OCI-M2 (cell line): Measurements from ENCODE around the gene GANC.

Experiments used
- DNase-seq: peaks from one replicate; lab custom pipeline; 2025; ENCODE audit not compliant: unreplicated experiment; lab: John Stamatoyannopoulos, UW

Gene GANC

DNA sequence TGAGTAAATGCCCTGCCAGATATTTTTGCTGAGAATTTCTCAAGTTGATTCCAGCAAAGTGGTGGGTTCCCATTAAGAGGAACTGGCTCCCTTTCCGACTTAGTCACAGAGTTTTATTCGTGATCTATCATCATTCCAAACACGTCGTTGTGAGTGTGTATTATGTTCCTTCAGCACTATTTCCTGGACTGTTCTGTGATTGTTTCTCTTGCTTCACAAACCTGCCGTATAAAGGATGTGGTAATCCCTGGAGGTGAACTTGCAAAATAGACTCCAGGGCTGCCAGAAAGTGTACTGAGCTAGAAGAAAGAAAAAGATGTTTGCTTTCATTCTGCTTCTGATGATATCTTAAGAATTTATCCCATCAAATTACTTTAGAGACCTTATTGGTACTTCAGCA lies 71.8 kb downstream of the GANC start:
- DNase-seq: no peak

- DNase-seq: no peak
Observed at GRCh38 chr15:42345504-42345903, 72.5 kb downstream of the GANC start.

DNA sequence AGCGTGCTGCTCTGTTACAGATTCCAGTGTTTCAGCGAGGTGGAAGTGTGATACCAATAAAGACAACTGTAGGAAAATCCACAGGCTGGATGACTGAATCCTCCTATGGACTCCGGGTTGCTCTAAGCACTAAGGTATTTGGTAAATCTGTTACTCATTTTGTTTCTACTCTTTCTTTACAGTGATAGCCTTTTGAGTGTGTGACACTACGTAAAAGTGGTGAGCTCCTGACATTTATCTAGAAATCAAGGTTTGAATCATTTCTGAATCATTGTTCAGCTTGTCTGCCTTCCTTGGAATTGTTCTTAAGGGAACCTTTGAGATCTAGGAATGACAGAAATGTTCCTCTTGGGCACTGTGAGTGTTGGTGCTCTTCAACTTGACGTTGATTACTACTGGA lies 75.1 kb downstream of the GANC start:
- no peak for DNase-seq

- DNase-seq: no peak
Observed at GRCh38 chr15:42349186-42349585, 76.2 kb downstream of the GANC start.

- DNase-seq: no peak
Observed at GRCh38 chr15:42352401-42352800, 79.4 kb downstream of the GANC start.

- no peak for DNase-seq
Observed at GRCh38 chr15:42353061-42353460, 80.1 kb downstream of the GANC start.

- DNase-seq: no peak
Observed at GRCh38 chr15:42354824-42355223, 81.8 kb downstream of the GANC start.

DNA sequence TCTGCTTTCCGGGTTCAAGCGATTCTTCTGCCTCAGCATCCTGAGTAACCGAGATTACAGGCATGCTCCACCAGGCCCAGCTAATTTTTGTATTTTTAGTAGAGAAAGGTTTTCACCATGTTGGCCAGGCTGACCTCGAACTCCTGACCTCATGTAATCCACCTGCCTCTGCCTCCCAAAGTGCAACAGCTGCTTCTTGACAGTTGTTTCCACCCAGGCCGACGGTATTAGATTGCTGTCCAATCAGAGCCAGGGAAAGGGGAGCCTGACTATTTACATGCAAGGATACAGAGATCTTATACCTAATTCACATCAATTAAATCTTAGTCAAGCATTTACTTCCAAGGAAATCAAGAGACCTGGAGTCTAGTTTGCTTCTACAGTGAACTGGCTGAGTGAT lies 82.3 kb downstream of the GANC start:
- DNase-seq: no peak

DNA sequence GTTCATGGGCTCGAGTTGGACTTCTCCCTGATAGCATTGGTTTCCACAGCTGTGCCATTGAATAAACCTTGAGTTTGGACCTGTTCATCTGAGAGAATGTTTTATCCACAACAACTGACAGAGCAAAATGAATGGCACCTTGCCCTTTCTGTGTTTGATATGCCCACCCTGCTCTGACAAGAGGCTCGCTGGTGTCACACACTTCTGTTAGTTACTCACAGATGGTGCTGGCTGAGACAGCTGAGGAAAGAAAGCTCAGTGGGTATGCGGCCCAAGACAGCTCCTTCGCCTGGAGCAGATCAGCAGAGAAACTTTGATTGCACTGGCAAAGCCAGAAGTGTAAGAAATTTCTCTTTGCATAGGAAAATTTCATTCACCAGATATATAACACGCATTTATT lies 83.8 kb downstream of the GANC start:
- no peak for DNase-seq

DNA sequence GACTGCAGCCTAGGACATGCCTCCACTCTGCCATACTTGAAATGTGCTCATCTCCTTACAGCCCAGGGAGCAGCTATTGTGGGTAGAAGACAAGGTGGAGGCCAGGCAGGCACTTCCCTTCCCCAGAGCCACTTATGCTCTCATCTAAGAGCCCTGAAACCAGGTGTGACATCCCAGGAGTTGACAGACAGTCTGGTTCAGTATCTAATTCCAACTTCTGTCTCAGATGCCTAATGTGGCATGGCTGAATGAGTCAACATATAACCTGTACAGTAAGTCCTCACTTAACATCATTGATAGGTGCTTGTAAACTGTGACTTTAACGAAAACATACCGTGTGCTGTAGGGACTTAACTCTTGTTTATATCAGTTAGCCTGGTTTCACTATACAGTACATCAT lies 85.1 kb downstream of the GANC start:
- DNase-seq: no peak

DNA sequence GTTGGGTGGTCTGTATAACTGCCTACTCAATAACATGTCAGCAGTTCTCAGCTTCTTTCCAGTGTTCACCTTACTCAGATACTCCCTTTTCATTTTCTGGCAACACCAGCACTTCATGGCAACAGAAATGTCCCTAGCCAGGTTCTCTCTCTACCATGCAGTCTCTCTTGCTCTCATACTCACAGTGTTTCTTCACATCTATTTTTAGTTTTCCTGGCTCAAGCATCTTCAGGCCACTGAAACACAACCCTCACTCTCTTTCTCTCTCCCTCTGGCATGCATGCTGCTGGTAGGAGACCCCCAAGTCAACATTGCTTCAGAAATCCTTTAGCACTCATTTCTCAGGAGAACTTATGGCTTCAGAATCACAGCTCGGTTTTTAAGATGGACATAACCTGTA lies 86.2 kb downstream of the GANC start, which contains the start of gene CAPN3:
Gene CAPN3, plus strand, starts transcription at position 253 of the 400 bp plus-strand sequence. CDS start 305 bp downstream, outside the sequence.
- DNase-seq: no peak

DNA sequence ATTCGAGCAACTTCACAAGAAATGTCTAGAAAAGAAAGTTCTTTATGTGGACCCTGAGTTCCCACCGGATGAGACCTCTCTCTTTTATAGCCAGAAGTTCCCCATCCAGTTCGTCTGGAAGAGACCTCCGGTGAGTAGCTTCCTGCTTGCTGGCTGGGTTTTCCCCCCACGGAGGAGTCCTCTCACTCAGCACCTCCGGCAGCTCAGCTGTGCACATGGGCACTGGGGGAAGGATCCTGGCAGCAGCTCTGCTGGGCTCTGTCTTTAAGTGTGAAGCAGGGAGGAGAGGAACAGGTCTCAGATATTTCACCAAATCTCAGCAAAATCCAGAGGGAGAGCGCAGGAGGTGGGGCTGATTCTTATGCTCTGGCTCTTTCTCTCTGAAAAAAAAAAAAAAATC lies 87.0 kb downstream of the GANC start:
- no peak for DNase-seq

DNA sequence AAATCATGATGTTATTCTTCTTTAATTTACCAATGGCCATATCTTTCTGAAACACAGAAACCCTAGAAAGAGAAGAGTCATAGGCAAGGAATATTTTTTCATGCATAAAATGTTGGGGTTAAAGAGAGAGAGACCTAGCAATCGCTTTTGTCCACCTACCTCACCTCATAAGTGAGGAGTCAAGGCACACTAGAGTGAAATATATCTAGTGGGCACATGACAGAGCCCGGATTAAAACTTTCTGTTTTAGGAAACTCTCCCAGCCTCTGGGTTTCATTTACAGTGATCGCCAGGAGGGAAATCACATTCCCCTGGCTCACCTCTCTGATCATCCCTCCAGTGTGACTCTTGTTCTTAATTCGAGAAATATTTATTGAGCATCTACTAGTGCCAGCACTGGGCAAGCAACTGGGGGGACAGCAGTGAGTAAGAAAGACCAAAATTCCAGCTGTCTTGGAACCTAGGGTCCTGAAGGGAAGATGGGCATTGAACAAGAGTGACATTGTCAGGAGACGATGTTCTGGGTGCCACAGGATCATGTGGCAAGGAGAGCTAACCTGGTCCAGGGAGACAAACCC lies 87.6 kb downstream of the GANC start:
- DNase-seq: no peak

GRCh38 chr15:42363487-42363886 lies 90.5 kb downstream of the GANC start:
- DNase-seq: no peak

- no peak for DNase-seq
Observed at GRCh38 chr15:42363942-42364341, 90.9 kb downstream of the GANC start.

DNA sequence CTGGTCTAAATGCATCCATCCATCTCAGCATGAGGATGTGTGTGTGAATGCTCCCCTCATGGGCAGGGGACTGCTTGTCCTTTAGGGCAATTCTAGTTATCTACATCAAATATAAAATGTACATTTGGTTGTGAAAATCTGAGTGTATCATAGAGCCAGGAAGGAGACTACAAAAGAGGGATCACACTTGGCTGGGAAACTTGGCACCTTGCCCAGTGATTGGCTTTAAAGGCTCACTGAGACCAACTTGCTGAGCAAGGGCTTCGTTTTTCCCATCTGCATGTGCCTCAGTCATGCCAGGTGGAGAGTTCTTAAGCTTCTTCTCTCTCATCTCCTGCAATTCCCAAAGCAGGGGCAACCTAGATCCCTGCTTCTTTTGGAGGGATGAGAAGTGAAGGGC lies 91.5 kb downstream of the GANC start:
- DNase-seq: no peak

GRCh38 chr15:42365921-42366550 lies 93.0 kb downstream of the GANC start:
- DNase-seq: no peak

- no peak for DNase-seq
Observed at GRCh38 chr15:42367041-42367440, 94.0 kb downstream of the GANC start.

GRCh38 chr15:42368096-42368495 lies 95.1 kb downstream of the GANC start:
- no peak for DNase-seq

- DNase-seq: no peak
Observed at GRCh38 chr15:42371096-42371495, 98.1 kb downstream of the GANC start.

DNA sequence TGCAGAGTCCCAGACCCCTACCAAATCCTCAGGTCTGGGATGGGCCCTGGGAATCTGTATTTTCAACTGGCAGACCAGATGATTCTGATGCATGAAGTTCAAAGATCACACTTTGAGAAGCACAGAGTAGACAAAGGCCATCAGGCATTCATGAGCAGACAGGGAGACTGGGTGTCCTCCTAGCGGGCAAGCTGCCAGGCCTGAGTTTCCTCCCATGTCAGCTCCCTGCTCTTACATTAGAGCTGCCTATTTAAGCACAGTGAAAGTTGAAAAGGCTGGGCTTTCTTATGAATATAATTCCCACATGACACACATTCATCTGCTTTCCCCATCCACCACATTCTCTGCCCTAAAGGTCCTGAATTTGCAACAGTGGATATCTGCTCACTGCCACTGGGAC lies 100.3 kb downstream of the GANC start:
- no peak for DNase-seq

DNA sequence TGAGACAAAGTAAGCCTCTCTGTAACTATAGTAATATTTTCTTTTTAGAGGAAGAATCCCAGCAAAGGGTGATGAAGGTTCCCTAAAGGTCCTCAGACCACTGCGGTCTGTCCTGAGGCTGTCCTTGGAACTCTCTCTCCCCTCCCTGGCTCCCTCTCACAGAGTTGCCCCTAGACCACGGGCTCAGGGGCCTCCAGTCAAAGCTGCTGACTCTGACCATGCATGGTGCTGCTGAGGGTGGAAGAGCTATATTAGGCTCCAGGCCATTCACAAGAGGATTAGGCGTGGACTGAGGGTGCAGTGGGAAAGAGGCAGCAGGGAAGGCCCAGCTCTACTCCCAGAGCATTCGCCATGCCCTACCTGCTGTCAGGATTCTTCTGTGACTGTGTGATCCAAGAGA lies 100.9 kb downstream of the GANC start:
- DNase-seq: no peak

- DNase-seq: no peak
Observed at GRCh38 chr15:42374810-42375209, 101.8 kb downstream of the GANC start.
